ENCODE data around the gene PDILT.
"Not testable (repeated sequence)": the region's sequence is repeated elsewhere in the genome, so short reads cannot be mapped to it uniquely, and the experiment has no call there.

The PDILT gene

GRCh38 chr16:20404637-20405036 lies at the start of gene PDILT:
TSS of gene PDILT (minus strand) at chr16:20404737. CDS start at chr16:20399300, 5,437 bp downstream.
- Mint-ChIP-seq H3K4me3 (no peak within 1 kb of the TSS), H3K9me3 (no peaks in the 10 kb centered on the region), H3K27me3 (peaks cover 9% of the 10 kb centered on the region), H3K27ac (no peak within 1 kb of the TSS), H3K36me3 (no peaks in the 10 kb centered on the region), H3K4me1 (peaks cover 7% of the 10 kb centered on the region)
- no peak for ATAC-seq

- not testable (repeated sequence) for ATAC-seq, H3K4me1 Mint-ChIP-seq, H3K9me3 Mint-ChIP-seq, H3K4me3 Mint-ChIP-seq, H3K27ac Mint-ChIP-seq, H3K36me3 Mint-ChIP-seq, H3K27me3 Mint-ChIP-seq
Measured at GRCh38 chr16:20453633-20454032, 49.1 kb upstream of the PDILT start.

GRCh38 chr16:20451364-20451763 lies 46.8 kb upstream of the PDILT start, which contains the start of gene ACSM2A:
TSS of gene ACSM2A (plus strand) at chr16:20451521. CDS start at chr16:20460115, 8,594 bp downstream.
- not testable (repeated sequence) for H3K36me3 Mint-ChIP-seq, H3K4me3 Mint-ChIP-seq, H3K27me3 Mint-ChIP-seq, H3K4me1 Mint-ChIP-seq, ATAC-seq, H3K9me3 Mint-ChIP-seq, H3K27ac Mint-ChIP-seq

- H3K36me3 Mint-ChIP-seq, H3K27ac Mint-ChIP-seq, ATAC-seq, H3K9me3 Mint-ChIP-seq, H3K4me1 Mint-ChIP-seq, H3K4me3 Mint-ChIP-seq, H3K27me3 Mint-ChIP-seq: not testable (repeated sequence)
Measured at GRCh38 chr16:20446652-20447393, 42.3 kb upstream of the PDILT start.

- not testable (repeated sequence) for ATAC-seq, H3K4me3 Mint-ChIP-seq, H3K4me1 Mint-ChIP-seq, H3K27me3 Mint-ChIP-seq, H3K36me3 Mint-ChIP-seq, H3K9me3 Mint-ChIP-seq, H3K27ac Mint-ChIP-seq
Measured at GRCh38 chr16:20441859-20442258, 37.3 kb upstream of the PDILT start.

- Mint-ChIP-seq H3K4me3 (no peak overlapping the region), H3K27me3 (peaks cover 1% of the 10 kb centered on the region), H3K4me1 (no peaks in the 10 kb centered on the region), H3K36me3 (no peaks in the 10 kb centered on the region), H3K27ac (no peak overlapping the region), H3K9me3 (no peaks in the 10 kb centered on the region)
- ATAC-seq: no peak
Measured at GRCh38 chr16:20441191-20441590, 36.7 kb upstream of the PDILT start.

- H3K36me3 Mint-ChIP-seq, H3K4me1 Mint-ChIP-seq, H3K4me3 Mint-ChIP-seq, H3K9me3 Mint-ChIP-seq, H3K27ac Mint-ChIP-seq, ATAC-seq, H3K27me3 Mint-ChIP-seq: not testable (repeated sequence)
Measured at GRCh38 chr16:20440731-20441130, 36.2 kb upstream of the PDILT start.

- H3K4me1 Mint-ChIP-seq, H3K36me3 Mint-ChIP-seq, H3K9me3 Mint-ChIP-seq, H3K27me3 Mint-ChIP-seq, H3K27ac Mint-ChIP-seq, H3K4me3 Mint-ChIP-seq, ATAC-seq: not testable (repeated sequence)
Measured at GRCh38 chr16:20439820-20440231, 35.3 kb upstream of the PDILT start.

- not testable (repeated sequence) for H3K36me3 Mint-ChIP-seq
Measured at GRCh38 chr16:20438950-20439349, 34.4 kb upstream of the PDILT start.

GRCh38 chr16:20430948-20431347 lies 26.4 kb upstream of the PDILT start:
- Mint-ChIP-seq H3K4me1 (no peaks in the 10 kb centered on the region), H3K9me3 (peaks cover 3% of the 10 kb centered on the region), H3K4me3 (no peak overlapping the region), H3K27me3 (peaks cover 16% of the 10 kb centered on the region), H3K36me3 (no peaks in the 10 kb centered on the region), H3K27ac (no peak overlapping the region)
- ATAC-seq: peak; percentile 51

More at GRCh38 chr16:20438950-20439349, 34.4 kb upstream of the PDILT start:
- not testable (repeated sequence) for H3K9me3 Mint-ChIP-seq, H3K4me3 Mint-ChIP-seq, H3K27ac Mint-ChIP-seq, H3K4me1 Mint-ChIP-seq, H3K27me3 Mint-ChIP-seq, ATAC-seq

GRCh38 chr16:20430480-20430879 lies 25.9 kb upstream of the PDILT start:
- H3K27ac Mint-ChIP-seq, ATAC-seq, H3K36me3 Mint-ChIP-seq, H3K4me1 Mint-ChIP-seq, H3K4me3 Mint-ChIP-seq, H3K9me3 Mint-ChIP-seq: not testable (repeated sequence)
- H3K27me3 Mint-ChIP-seq: peaks cover 12% of the 10 kb centered on the region

GRCh38 chr16:20429499-20429898 lies 25.0 kb upstream of the PDILT start:
- not testable (repeated sequence) for H3K4me3 Mint-ChIP-seq, H3K9me3 Mint-ChIP-seq, H3K27ac Mint-ChIP-seq, H3K4me1 Mint-ChIP-seq, H3K36me3 Mint-ChIP-seq, ATAC-seq
- H3K27me3 Mint-ChIP-seq: peaks cover 10% of the 10 kb centered on the region

GRCh38 chr16:20427401-20427797 lies 22.9 kb upstream of the PDILT start:
- H3K36me3 Mint-ChIP-seq, H3K9me3 Mint-ChIP-seq, H3K27ac Mint-ChIP-seq, ATAC-seq, H3K4me3 Mint-ChIP-seq, H3K4me1 Mint-ChIP-seq: not testable (repeated sequence)
- peaks cover 10% of the 10 kb centered on the region for H3K27me3 Mint-ChIP-seq

- Mint-ChIP-seq H3K4me1 (no peaks in the 10 kb centered on the region), H3K27me3 (no peaks in the 10 kb centered on the region), H3K9me3 (peaks cover 3% of the 10 kb centered on the region), H3K36me3 (no peaks in the 10 kb centered on the region), H3K27ac (no peak overlapping the region), H3K4me3 (no peak overlapping the region)
- no peak for ATAC-seq
Measured at GRCh38 chr16:20424129-20424866, 19.8 kb upstream of the PDILT start.

GRCh38 chr16:20423772-20424128 lies 19.2 kb upstream of the PDILT start:
- H3K27me3 Mint-ChIP-seq, H3K27ac Mint-ChIP-seq, ATAC-seq, H3K36me3 Mint-ChIP-seq, H3K4me1 Mint-ChIP-seq, H3K9me3 Mint-ChIP-seq, H3K4me3 Mint-ChIP-seq: not testable (repeated sequence)

GRCh38 chr16:20421748-20422147 lies 17.2 kb upstream of the PDILT start:
- H3K9me3 Mint-ChIP-seq, H3K4me1 Mint-ChIP-seq, H3K4me3 Mint-ChIP-seq, H3K27ac Mint-ChIP-seq, H3K36me3 Mint-ChIP-seq, ATAC-seq, H3K27me3 Mint-ChIP-seq: not testable (repeated sequence)

All from stimulated activated memory B cell treated with anti-CD40 and anti-IgM and Interleukin-4, amounts not matched to agents 10 μg/mL and 1 μg/mL and 100 μg/mL, for 72 hours (primary cell).